Type B pancreatic cell (in vitro differentiated cells): ENCODE results near the gene ZNF672. TPM values are rescaled to one million over a fixed set of nuclear protein-coding genes. Genes with fewer than 3 reads are reported as not detected.

Source experiments
- DNase-seq: peaks from one replicate; pipeline ENCODE4 v3.0.0; 2021; ENCODE audit warnings: mixed read lengths; ENCODE audit not compliant: unreplicated experiment; ENCODE audit errors: extremely low spot score
- H3K27ac Mint-ChIP-seq: 2 replicates; pipeline ENCODE4 v1.8.0; 2021; ENCODE audit warnings: mild to moderate bottlenecking, mixed read lengths
- H3K27me3 Mint-ChIP-seq: 2 replicates; pipeline ENCODE4 v1.8.0; 2021; ENCODE audit warnings: mixed read lengths
- H3K36me3 Mint-ChIP-seq: 2 replicates; pipeline ENCODE4 v1.8.0; 2021; ENCODE audit warnings: mixed read lengths
- H3K4me1 Mint-ChIP-seq: one replicate; pipeline ENCODE4 v1.8.0; 2021; ENCODE audit warnings: mixed read lengths; ENCODE audit not compliant: unreplicated experiment
- H3K4me3 Mint-ChIP-seq: 2 replicates; pipeline ENCODE4 v1.8.0; 2021; ENCODE audit warnings: mild to moderate bottlenecking, mixed read lengths
- H3K9me3 Mint-ChIP-seq: 2 replicates; pipeline ENCODE4 v1.8.0; 2021; ENCODE audit warnings: mixed read lengths
- total RNA-seq: library from RNA; stranded (reverse); gene quantifications from 2 replicates; pipeline ENCODE4 v1.2.1, GENCODE V29; 2021; ENCODE audit warnings: low replicate concordance
- TF ChIP-seq, protein P1 (sequence below): fragments of 200-600 bp; sonication (generic); conservative IDR thresholded peaks from 2 replicates; pipeline ENCODE4 v1.5.0; 2021; ENCODE audit warnings: antibody characterized with exemption, mild to moderate bottlenecking

ZNF672 gene
- total RNA-seq, 1 donor from 2014 or later = 33.0 TPM

DNA sequence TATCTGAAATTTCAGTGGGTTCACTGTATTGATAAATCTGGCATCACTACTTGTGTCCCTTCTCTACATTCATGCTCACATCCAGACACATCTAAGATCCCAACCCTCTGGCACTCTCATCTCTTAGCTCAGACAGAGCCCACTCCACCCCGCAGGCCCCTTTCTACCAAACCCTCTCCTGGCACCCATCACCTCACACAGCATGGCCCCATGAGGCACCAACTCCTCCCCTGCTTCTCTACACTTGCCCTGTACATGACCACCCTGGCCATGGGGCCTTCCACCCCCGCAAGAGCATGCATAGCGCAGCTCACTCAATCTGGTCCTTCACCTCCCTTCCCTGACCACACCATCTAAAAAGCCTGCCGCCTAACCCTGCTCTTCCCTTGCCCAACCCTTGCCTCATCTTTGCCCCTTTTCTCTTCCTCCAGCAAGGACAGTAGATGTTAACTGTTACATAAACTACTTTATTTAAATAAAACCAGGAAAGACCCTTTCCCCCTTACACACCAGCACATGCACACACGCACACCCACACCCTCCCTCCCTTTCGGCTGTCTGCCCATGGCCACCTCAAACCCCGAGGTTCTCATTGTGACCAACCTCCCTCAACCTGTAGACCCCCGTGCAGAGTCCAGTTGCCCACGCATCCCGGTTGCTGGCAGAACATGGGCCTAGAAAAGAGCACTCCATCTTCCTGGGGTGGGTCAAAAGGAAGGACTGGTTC, 27.9 kb upstream of the ZNF672 start:
- Mint-ChIP-seq H3K27ac (no peak overlapping the region), H3K4me3 (no peak overlapping the region), H3K27me3 (no peaks in the 10 kb centered on the region), H3K4me1 (peaks cover 4% of the 10 kb centered on the region), H3K36me3 (peaks cover 7% of the 10 kb centered on the region), H3K9me3 (no peaks in the 10 kb centered on the region)
- TF ChIP-seq, protein P1, sequence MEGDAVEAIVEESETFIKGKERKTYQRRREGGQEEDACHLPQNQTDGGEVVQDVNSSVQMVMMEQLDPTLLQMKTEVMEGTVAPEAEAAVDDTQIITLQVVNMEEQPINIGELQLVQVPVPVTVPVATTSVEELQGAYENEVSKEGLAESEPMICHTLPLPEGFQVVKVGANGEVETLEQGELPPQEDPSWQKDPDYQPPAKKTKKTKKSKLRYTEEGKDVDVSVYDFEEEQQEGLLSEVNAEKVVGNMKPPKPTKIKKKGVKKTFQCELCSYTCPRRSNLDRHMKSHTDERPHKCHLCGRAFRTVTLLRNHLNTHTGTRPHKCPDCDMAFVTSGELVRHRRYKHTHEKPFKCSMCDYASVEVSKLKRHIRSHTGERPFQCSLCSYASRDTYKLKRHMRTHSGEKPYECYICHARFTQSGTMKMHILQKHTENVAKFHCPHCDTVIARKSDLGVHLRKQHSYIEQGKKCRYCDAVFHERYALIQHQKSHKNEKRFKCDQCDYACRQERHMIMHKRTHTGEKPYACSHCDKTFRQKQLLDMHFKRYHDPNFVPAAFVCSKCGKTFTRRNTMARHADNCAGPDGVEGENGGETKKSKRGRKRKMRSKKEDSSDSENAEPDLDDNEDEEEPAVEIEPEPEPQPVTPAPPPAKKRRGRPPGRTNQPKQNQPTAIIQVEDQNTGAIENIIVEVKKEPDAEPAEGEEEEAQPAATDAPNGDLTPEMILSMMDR = no peak
- peak; percentile 44 for DNase-seq

DNA sequence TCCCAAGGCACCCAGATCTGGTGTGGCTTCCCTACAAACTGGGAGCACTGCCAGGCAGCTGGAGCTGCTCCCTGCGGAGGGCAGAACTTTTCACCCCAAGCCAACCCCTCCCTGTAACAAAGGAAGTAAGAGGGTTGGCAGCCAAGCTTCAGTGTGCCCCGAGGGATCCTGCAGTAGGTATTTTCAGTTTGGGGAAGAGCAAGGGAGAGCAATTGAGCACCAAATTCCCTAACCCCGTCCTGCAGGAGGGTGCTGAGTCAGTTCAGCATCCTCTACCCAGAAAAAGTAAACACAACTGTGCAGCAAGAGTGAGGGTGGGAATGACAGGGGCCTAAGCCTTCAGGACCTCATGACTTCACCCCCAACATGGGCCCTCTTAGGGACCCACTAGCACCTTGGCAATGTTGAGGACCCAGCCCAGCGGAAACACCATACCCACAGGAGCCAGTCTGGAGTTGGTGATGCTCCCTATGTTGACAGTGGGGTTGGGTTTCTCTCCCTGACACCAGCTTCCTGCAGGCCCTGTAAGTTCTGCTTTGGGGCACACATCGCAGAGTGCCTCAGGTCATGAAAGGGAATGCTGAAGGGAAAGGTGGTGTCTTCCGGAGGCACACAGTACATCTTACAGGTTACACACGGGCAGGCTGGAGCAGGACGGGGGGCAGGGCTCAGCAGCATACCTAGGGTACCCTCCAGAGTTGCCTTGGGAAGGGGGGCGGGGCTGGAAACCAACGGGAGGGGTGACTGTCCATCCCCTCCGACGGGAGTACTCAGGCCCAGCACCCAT, 27.1 kb upstream of the ZNF672 start:
- Mint-ChIP-seq H3K36me3 (peaks cover 12% of the 10 kb centered on the region), H3K27ac (no peak overlapping the region), H3K27me3 (no peaks in the 10 kb centered on the region), H3K4me3 (no peak overlapping the region), H3K9me3 (no peaks in the 10 kb centered on the region), H3K4me1 (peaks cover 4% of the 10 kb centered on the region)
- TF ChIP-seq, protein P1 = no peak
- peak; percentile 53 for DNase-seq

DNA sequence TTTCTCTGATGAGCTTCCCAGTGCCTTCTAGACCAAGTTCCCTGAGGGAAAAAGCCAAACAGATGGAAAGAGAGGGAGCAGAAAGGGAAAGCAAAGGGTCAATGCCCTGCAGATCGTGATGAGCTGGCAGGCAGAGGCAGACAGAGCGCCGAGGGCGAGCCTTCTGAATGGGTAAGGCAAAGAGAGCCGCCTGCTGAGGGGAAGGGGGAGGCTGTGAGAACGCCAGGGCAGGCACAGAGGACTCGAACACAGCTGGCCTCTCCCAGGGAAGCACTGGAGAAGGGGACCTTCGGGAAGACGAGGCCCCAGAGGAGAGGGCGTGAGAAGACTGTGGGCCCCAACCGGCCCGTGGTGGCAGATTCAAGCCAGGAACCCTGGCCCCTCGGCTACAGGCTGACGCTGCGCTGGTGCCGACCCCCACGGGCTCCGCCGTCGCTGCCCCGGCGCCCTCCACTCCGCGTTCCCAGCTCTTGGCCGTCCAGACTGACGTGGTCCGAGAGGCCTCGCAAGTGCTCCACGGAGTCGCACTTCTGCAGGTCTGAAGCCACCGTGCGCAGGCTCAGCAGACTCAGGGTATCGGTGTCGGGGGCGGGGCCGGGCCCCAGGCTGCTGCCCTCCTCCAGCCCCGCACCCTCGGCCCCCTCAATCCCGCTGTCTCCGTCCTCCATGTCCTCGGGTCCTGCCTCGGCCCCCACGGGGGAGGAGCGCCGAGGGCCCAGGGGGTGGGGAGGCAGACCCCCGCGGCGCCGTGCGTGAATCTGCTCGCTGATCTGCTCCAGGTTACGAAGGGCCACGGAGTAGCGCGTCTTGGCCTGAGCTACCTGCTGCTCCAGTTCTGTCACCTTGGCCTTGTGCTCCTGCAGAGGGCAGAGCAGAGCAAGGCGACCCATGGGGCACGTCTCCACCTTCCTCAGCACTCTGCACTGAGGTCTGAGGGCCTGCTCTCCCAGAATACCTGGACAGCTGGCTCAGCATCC, 26.2 kb upstream of the ZNF672 start:
- no peaks in the 10 kb centered on the region for H3K27me3 Mint-ChIP-seq
- no peak overlapping the region for H3K27ac Mint-ChIP-seq
- peaks cover 4% of the 10 kb centered on the region for H3K4me1 Mint-ChIP-seq
- no peak overlapping the region for H3K4me3 Mint-ChIP-seq
- TF ChIP-seq, protein P1 = no peak
- no peak for DNase-seq
- no peaks in the 10 kb centered on the region for H3K9me3 Mint-ChIP-seq
- peaks cover 12% of the 10 kb centered on the region for H3K36me3 Mint-ChIP-seq

DNA sequence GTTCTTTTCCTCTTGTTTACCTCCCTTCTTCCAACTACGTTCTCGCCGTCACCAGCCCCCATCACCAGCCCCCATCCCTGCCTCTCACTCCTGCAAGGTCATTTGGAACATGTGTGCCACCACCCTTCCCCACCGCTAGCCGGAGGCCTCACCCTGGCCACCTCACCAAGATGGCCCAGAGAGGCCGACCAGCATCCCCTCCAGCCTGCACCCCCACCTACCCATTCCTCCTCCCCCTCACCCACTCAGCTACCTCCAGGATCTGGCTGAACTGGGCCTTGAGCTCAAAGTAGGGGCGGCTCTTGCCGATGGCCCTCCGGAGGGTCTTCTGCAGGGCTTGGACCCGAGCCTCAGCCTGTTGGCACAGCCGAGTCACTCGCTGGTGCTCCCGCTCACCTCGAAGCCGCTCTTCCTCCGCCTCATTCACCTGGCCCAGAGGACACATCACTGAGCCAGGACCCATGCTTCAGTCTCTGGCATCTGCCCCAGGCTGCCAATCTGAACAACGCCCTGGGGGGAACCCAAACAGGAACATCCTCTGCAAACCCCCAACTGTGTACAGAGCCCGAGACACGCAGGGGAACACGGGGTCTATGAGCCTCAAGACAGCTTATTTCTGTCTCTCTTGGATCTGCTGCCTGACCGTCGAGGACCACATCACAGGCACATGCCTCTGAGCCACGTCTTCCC, 25.1 kb upstream of the ZNF672 start:
- TF ChIP-seq, protein P1 = no peak
- peak; percentile 61 for DNase-seq
- Mint-ChIP-seq H3K4me3 (no peak overlapping the region), H3K27me3 (no peaks in the 10 kb centered on the region), H3K36me3 (peaks cover 12% of the 10 kb centered on the region), H3K9me3 (no peaks in the 10 kb centered on the region), H3K4me1 (no peaks in the 10 kb centered on the region), H3K27ac (no peak overlapping the region)

DNA sequence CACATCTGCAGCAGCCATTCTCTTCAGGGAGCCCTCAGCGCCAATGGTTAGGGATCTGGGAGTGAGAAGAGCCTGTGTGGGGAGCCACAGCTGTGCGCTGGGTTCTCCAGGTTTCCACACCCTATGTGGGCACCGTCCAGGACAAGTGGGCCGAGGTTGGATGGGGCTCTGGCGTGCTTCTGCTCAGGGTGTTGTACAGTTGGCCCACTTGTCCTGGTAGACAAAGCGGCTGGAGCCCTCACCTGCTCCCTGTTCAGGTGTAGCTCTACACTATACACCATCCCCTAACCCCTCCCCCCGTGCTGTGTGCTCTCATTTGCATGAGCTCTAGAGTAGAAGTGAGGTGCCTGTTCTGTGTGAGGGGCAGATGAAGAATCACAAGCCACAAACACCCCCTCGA, 24.5 kb upstream of the ZNF672 start:
- Mint-ChIP-seq H3K27ac (no peak overlapping the region), H3K27me3 (no peaks in the 10 kb centered on the region), H3K4me3 (no peak overlapping the region), H3K9me3 (no peaks in the 10 kb centered on the region), H3K36me3 (peaks cover 12% of the 10 kb centered on the region), H3K4me1 (no peaks in the 10 kb centered on the region)
- TF ChIP-seq, protein P1 = no peak
- peak; percentile 43 for DNase-seq
